ENCODE measurements around the gene TMEM151A. TPM values are rescaled to one million over a fixed set of nuclear protein-coding genes. Genes with fewer than 3 reads are reported as not detected.

The TMEM151A gene
- total RNA-seq, 1 experiment from 2014 or later = not detected

DNA sequence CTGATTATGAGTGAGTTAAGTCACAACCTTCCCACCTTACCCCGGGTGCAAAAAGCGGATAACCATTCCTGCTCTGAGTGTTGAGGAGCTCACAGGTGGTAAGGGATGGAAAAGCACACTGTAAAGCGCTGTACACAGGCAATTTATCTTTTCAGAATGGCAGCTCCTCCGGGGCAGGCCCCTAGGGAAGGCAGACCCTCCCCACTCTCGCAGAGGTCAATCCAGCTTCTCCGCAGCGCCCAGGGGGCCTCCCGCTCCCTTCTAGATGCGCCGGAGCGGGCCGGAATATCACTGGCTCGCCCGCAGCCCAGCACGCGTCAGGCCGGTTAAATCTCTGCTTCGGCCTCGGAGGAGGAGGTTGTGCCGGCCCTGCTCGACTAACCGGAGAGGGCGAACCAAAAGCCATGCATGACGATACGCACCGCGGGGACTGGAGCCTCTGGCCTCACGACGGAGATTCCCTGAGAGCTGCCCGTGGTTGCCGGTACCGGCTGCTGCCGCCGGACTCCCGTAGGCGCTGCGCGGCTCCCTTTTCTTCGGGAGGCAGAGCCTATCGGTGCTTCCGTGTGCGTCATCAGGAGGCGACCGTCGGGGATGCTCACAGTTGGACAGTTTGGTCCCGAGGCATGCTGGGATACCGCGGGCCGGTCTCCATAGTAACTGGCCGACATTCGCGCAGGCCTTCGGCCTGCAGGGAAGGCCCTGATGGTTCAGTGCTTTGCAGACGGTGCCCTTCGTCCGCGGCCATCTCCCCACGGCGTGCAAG, 53.0 kb downstream of the TMEM151A start, which contains the start of gene BRMS1:
Gene BRMS1, minus strand, starts transcription at position 555 of the 766 bp plus-strand sequence. CDS start 2,870 bp downstream, outside the sequence.
- peak within 1 kb of the TSS; percentile 82 for H2AFZ ChIP-seq (ENCODE audit: low read length)
- peak; percentile 99 for DNase-seq
- POLR2A ChIA-PET (ENCODE audit: unreplicated experiment) = interaction anchor here (0.5 to 0.7 kb wide), 3 partner anchors 10 to 122 kb away, joined by 3 to 4 read pairs (median 3); partner anchors contain the start of gene PELI3

DNA sequence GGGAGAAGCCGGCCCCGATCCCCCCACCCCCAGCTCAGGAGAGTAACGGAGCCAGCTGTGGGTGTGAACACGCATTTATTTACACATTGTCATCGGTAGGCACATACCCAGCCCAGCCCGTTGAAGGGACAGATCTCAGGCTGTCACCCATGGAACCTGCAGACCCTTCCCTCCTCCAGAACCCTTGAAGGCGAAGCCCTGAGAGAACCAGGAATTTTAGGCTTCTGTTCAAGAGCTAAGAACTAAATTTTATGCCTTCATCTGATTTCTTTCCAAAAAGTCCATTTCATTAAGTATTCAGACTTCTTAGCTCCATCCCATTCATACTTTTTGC, 53.6 kb downstream of the TMEM151A start:
- Histone ChIP-seq H3K9me3 (ENCODE audit: low read length) (no peaks in the 10 kb centered on the region), H4K20me1 (ENCODE audit: low read length) (no peaks in the 10 kb centered on the region), H3K4me1 (ENCODE audit: insufficient read depth, low read length) (peaks cover 35% of the 10 kb centered on the region), H3K27ac (ENCODE audit: low read length) (peak overlapping the region; percentile 21; the same call in 1 of the 2 replicates), H3K9ac (ENCODE audit: low read length) (peak overlapping the region; percentile 87), H3F3A (ENCODE audit: low read length, unreplicated experiment) (no peaks in the 10 kb centered on the region), H3K27me3 (ENCODE audit: low read length) (no peaks in the 10 kb centered on the region), H3K9me2 (replicated peaks; ENCODE audit: low read length) (no peaks in the 10 kb centered on the region), H3K36me3 (ENCODE audit: low read depth, low read length) (peaks cover 6% of the 10 kb centered on the region; the same call in 1 of the 2 replicates), H3K79me2 (ENCODE audit: low read length) (peaks cover 39% of the 10 kb centered on the region), H3K4me3 (ENCODE audit: low read length) (peak overlapping the region; percentile 94), H3K4me2 (ENCODE audit: low read length) (peak overlapping the region; percentile 92), H2AFZ (ENCODE audit: low read length) (peak overlapping the region; percentile 82)
- no peak for DNase-seq
- intact Hi-C loops (cut with micrococcal nuclease) = no loop called here
- TSS peak; percentile 8 for BruUV-seq (replicated peaks)
- no peak for TF ChIP-seq EZH2phosphoT487 (IDR thresholded peaks at IDR 0.05; ENCODE audit: borderline replicate concordance, low read length)
- TF ChIP-seq, protein P1, sequence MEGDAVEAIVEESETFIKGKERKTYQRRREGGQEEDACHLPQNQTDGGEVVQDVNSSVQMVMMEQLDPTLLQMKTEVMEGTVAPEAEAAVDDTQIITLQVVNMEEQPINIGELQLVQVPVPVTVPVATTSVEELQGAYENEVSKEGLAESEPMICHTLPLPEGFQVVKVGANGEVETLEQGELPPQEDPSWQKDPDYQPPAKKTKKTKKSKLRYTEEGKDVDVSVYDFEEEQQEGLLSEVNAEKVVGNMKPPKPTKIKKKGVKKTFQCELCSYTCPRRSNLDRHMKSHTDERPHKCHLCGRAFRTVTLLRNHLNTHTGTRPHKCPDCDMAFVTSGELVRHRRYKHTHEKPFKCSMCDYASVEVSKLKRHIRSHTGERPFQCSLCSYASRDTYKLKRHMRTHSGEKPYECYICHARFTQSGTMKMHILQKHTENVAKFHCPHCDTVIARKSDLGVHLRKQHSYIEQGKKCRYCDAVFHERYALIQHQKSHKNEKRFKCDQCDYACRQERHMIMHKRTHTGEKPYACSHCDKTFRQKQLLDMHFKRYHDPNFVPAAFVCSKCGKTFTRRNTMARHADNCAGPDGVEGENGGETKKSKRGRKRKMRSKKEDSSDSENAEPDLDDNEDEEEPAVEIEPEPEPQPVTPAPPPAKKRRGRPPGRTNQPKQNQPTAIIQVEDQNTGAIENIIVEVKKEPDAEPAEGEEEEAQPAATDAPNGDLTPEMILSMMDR (conservative IDR thresholded peaks at IDR 0.05; ENCODE audit: low read depth, low read length) = no peak
- TF ChIP-seq EZH2 (IDR thresholded peaks at IDR 0.05; ENCODE audit: low read length, unreplicated experiment) = no peak
- ChIA-PET POLR2A (ENCODE audit: unreplicated experiment) (interaction anchor here (0.6 to 0.7 kb wide), 3 partner anchors 10 to 498 kb away, joined by 3 to 4 read pairs (median 3); partner anchors contain the start of gene PELI3), CTCF (interaction anchor here (0.7 to 0.9 kb wide), 2 partner anchors 9 to 41 kb away, joined by 4 to 5 read pairs; partner anchors contain the start of gene RIN1)
- peak; percentile 4 for ATAC-seq

More for the DNA sequence above, 53.0 kb downstream of the TMEM151A start, which contains the start of gene BRMS1:
- H3K9ac ChIP-seq (ENCODE audit: low read length) = peak within 1 kb of the TSS; percentile 87
- no peak for TF ChIP-seq EZH2 (IDR thresholded peaks at IDR 0.05; ENCODE audit: low read length, unreplicated experiment)
- no peak for TF ChIP-seq EZH2phosphoT487 (IDR thresholded peaks at IDR 0.05; ENCODE audit: borderline replicate concordance, low read length)
- TF ChIP-seq, protein P1 (conservative IDR thresholded peaks at IDR 0.05; ENCODE audit: low read depth, low read length) = no peak
- CTCF ChIA-PET = interaction anchor here (0.6 to 0.9 kb wide), 3 partner anchors 9 to 42 kb away, joined by 3 to 5 read pairs (median 4); partner anchors contain the start of gene RIN1
- no peaks in the 10 kb centered on the region for H4K20me1 ChIP-seq (ENCODE audit: low read length)
- peaks cover 39% of the 10 kb centered on the region for H3K79me2 ChIP-seq (ENCODE audit: low read length)
- TSS peak; percentile 60 for BruUV-seq (replicated peaks)
- H3F3A ChIP-seq (ENCODE audit: low read length, unreplicated experiment) = no peaks in the 10 kb centered on the region
- H3K4me1 ChIP-seq (ENCODE audit: insufficient read depth, low read length) = peaks cover 35% of the 10 kb centered on the region
- H3K4me3 ChIP-seq (ENCODE audit: low read length) = peak within 1 kb of the TSS; percentile 94
- H3K4me2 ChIP-seq (ENCODE audit: low read length) = peak within 1 kb of the TSS; percentile 92
- ATAC-seq = peak; percentile 69
- no peaks in the 10 kb centered on the region for H3K27me3 ChIP-seq (ENCODE audit: low read length)
- intact Hi-C loops (cut with micrococcal nuclease) = no loop called here
- H3K9me2 ChIP-seq (replicated peaks; ENCODE audit: low read length) = no peaks in the 10 kb centered on the region
- peaks cover 8% of the 10 kb centered on the region; the same call in 1 of the 2 replicates for H3K36me3 ChIP-seq (ENCODE audit: low read depth, low read length)
- no peaks in the 10 kb centered on the region for H3K9me3 ChIP-seq (ENCODE audit: low read length)
- H3K27ac ChIP-seq (ENCODE audit: low read length) = peak within 1 kb of the TSS; percentile 21; the same call in 1 of the 2 replicates

Other genes starting within 250 kb of the TMEM151A start
- gene GAL3ST3, start 242.7 kb upstream of the TMEM151A start, total RNA-seq (2014; rRNA removed) = not detected in 2 replicates
- gene SF3B2, start 239.5 kb upstream of the TMEM151A start, total RNA-seq (2014; rRNA removed) = 241 and 318 TPM in 2 replicates
- gene PACS1, start 221.6 kb upstream of the TMEM151A start, total RNA-seq (2014; rRNA removed) = 28.7 and 31.5 TPM in 2 replicates
- gene KLC2, start 34.2 kb upstream of the TMEM151A start, total RNA-seq (2014; rRNA removed) = 32.1 and 51.5 TPM in 2 replicates
- gene RAB1B, start 23.3 kb upstream of the TMEM151A start, total RNA-seq (2014; rRNA removed) = 355 and 380 TPM in 2 replicates
- gene CNIH2, start 13.7 kb upstream of the TMEM151A start, total RNA-seq (2014; rRNA removed) = 2.2 and 5.2 TPM in 2 replicates
- gene YIF1A, start 2.8 kb upstream of the TMEM151A start, total RNA-seq (2014; rRNA removed) = 196 and 236 TPM in 2 replicates
- gene CD248, start 25.1 kb downstream of the TMEM151A start, total RNA-seq (2014; rRNA removed) = not detected in 2 replicates
- gene RIN1, start 44.5 kb downstream of the TMEM151A start, total RNA-seq (2014; rRNA removed) = 41.2 and 71.8 TPM in 2 replicates
- gene BRMS1, start 53.2 kb downstream of the TMEM151A start, total RNA-seq (2014; rRNA removed) = 123 and 176 TPM in 2 replicates
- gene B4GAT1, start 55.7 kb downstream of the TMEM151A start, total RNA-seq (2014; rRNA removed) = 38.9 and 41.1 TPM in 2 replicates
- gene SLC29A2, start 79.9 kb downstream of the TMEM151A start, total RNA-seq (2014; rRNA removed) = 25.5 and 27.8 TPM in 2 replicates
- gene NPAS4, start 129.1 kb downstream of the TMEM151A start, total RNA-seq (2014; rRNA removed) = not detected in 2 replicates
- 214 and 321 TPM in 2 replicates for gene MRPL11, start 147.0 kb downstream of the TMEM151A start, total RNA-seq (2014; rRNA removed)
- gene PELI3, start 175.0 kb downstream of the TMEM151A start, total RNA-seq (2014; rRNA removed) = 22.9 and 35.2 TPM in 2 replicates
- gene DPP3, start 188.5 kb downstream of the TMEM151A start, total RNA-seq (2014; rRNA removed) = 135 and 165 TPM in 2 replicates
- gene BBS1, start 218.7 kb downstream of the TMEM151A start, total RNA-seq (2014; rRNA removed) = 24.4 and 28.4 TPM in 2 replicates

Measured in PC-3 (cell line).